C1 segment of cervical spinal cord (tissue), 14 donors: Measurements from ENCODE around the gene TRIM29.

Experiments
- DNase-seq, 14 donors: peaks; one replicate each; lab custom pipeline; 2025; lab: John Stamatoyannopoulos, UW

The TRIM29 gene

DNA sequence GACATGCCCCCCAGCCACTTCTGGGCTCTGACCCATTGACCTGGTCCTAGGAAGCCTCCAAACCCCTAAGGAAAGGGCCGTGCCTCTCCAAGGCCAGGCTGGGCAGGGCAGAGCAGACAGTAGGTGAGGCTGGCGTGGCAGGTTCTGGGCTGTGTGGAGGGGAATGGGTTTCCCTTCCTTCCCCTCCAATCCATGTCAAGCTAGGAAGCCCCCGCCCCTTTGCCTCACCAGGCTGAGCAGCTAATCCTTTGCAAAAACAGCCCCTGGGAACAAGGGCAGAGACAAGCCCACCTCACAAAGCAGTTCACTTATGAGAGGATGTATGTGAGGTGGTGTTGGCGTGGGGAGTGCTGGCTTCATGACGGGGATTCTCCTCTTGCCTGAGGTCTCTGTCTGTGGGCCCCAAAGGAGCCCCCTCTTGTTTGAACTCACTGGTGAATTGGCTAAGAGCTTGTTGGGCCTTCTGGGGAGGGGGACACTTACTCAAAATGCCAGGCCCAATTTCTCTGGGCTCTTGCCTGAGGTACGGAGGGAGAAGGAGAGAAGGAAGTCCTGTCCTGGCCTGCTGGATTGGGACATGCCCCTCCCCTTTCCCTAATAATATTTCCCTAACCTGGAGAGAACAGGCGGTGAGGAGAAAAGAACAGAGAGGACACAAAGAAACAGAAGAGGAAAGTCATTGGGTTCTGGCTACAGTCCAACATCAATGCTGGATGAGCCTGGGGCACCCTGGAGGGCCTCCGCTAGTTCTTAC lies 1.6 kb upstream of the TRIM29 start:
- DNase-seq = no peak

DNA sequence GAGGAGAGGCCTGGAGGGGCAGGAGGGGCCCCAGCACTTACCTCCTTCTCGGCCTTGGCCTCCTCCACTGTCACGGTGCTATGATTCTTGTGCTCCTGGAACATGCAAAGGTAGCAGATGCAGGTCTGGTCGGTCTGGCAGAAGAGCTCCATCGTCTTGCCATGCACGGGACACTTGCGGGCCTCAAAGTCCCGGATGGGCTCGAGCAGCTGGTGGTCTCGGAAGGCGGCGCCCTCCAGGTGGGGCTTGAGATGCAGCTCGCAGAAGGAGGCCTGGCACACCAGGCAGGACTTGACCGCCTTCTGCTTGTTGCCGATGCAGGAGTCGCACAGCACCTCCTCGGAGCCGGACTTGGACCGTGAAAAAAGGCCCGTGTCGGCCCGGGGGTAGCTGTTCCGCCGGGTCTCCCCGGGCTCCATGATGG lies 714 bp downstream of the TRIM29 start:
- no peak for DNase-seq

DNA sequence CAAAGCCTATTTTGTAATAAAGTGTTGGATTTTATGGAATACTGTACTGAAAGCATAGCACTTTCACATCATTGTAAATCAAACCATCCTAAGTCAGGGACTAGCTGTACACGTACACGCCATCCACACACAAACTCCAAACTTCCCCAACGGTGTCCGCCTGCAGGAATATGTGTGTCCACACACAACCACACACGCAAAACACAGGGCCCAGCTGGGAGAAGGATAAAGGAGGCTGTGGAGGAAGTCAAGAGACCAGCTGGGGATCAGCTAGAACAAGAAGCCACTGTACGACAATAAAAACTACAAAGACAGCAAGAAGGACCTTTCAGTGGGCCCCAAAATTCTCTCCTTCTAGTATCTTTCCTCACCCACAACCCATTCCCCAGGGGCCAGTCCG lies 1.6 kb downstream of the TRIM29 start:
- DNase-seq = no peak

DNA sequence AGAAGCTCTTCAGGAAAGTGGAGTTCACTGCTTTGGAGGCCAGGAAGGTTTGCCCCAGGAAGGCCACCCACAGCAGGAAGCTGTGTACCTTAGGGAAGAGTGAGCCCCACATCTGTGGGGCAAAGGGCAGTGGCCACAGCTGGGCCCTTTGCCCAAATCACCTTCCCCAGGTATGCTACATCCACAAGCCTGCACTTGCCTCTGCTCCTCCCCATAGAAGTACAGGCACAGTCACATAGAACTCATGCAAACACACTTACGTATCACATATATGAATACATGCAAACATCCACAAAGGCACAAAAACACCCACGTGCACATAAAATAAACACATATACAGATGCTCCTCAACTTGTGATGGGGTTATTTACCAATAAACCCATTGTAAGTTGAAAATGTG lies 2.1 kb downstream of the TRIM29 start:
- DNase-seq = no peak

DNA sequence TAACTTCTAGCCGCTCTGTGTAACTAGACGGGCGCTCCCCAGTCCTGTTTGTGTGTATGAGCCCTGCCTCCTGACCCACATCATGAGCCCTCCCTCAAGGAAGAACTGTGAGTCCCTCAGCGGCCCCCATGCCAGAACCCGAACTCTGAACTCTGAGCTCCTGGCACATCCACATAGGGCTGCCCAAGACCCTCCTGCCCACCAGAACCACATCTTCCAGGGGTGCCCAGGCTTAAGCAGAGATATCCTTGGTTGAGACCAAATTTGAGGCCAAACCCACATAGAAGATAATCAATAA lies 3.0 kb downstream of the TRIM29 start:
- DNase-seq = no peak

- no peak for DNase-seq
Measured at GRCh38 chr11:120134106-120134930, 3.6 kb downstream of the TRIM29 start.

GRCh38 chr11:120133216-120134105 lies 4.5 kb downstream of the TRIM29 start:
- no peak for DNase-seq

DNA sequence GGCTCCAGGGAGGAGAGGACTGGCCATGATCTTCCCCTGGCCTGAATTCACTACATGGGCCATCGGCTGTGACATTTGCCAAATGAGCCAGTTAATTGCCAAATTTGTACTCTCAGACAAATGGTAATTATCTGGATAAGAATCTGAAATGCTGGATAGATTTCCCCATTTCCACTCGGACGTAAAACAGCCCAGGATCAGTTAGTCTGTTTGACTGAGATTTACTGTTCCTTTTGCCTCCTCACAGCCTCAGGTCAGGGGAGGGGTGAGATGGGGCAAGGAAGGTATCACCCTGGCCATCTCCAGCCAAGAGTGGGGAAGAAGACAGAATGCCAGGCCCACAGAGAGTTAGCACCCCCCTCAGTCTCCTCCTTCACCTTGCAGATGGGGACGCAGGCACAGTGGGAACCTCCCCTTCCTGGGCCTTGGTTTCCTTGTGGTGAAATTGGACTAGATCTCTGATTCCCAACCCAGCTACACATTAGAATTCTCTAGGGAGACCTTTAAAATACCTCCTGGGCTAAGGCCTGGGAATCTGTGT lies 5.2 kb downstream of the TRIM29 start:
- DNase-seq = no peak

DNA sequence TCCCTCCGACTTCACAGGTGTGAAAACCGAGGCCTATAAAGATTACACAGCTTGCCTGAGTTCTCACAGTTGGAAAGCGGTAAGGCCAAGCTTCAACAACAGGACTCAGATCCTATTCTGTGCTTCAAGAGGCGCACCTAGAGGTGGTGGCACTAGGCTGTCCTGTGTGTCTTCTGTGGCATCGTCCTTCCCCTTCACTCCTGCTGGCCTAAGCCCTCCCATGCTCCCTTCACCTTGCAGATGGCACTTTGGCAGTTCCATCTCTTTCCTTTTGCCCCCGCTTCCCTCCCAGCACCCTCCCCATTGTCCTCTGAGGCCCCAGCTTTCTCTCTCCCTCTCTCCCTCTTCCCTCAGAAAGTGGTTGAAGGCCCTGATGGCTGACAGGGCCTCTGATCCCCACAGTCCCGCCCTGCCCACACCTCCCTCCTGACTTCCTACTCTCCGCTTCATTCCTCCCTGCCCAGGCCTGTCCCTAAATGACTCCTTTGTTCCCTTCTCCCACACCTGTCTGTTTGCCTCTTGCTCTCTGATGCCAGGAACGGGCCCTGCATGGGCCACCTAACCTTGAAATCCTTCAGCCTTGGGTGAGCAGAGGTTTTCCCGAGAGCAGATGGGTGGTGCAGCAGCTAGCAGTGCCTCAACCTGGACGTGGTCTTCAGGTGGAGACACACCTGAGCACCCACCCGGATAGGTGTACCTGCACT lies 5.8 kb downstream of the TRIM29 start:
- DNase-seq = no peak

GRCh38 chr11:120130991-120131760 lies 6.7 kb downstream of the TRIM29 start:
- DNase-seq = no peak

GRCh38 chr11:120130176-120130980 lies 7.5 kb downstream of the TRIM29 start:
- DNase-seq = no peak

- no peak for DNase-seq
Measured at GRCh38 chr11:120129570-120129969, 8.3 kb downstream of the TRIM29 start.

DNA sequence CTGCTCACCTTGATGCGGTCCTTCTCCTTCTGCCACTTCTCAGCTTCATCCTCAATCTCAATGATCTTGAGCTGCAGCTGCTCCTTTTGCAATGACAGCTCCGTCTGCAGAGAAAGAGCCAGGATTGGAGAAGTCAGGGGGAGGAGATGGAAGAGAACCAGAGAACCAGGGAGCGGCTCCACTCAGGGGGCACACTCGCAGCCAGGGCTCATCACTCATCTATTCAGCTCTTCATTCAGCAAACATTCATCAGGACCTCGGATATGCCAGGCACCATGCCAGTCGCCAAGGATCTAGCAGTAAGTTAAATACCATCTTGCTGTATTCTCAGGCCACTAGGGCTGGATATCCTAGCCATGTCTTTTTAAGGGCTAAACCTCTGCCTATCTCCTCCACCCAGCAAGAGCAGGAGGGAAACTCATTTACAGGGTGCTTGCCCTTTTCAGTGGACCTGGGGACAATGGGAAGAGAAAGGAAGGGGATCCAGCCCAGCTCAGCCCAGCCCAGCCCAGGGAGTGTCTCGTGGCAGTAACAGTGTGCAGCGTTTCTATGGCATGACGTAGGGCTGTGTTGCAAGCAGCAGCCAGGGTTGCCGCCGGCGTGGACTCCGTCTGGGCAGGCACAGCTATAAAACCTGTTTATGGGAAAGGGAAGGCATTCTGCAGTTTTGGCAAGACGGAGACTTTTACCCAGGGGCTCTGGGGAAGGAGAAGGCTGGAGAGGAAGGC lies 9.4 kb downstream of the TRIM29 start:
- peak in 9 of 14 donors; percentile 12 to 71 (median 45) for DNase-seq

GRCh38 chr11:120127236-120127635 lies 10.7 kb downstream of the TRIM29 start:
- no peak for DNase-seq

- DNase-seq = no peak
Measured at GRCh38 chr11:120126620-120127019, 11.3 kb downstream of the TRIM29 start.

DNA sequence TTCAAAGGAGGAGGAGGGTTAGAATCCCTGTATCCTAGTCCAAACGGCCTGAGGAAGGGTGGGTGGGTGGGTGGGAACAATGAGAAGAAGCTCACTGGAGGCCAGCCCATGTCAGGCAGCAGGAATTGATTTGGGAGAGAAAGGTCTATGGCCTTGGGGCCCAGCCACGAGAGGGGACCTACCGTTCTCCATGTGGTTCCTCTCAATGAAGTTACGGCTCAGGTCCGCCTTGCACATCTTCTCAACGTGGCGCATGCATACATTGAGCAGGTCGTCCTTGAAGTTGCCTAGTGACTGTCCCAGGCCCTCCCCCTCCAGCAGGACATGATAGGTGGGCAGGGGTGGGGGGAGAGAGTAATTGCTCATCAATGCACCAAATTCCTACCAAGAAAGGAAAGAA lies 12.4 kb downstream of the TRIM29 start:
- DNase-seq = no peak

DNA sequence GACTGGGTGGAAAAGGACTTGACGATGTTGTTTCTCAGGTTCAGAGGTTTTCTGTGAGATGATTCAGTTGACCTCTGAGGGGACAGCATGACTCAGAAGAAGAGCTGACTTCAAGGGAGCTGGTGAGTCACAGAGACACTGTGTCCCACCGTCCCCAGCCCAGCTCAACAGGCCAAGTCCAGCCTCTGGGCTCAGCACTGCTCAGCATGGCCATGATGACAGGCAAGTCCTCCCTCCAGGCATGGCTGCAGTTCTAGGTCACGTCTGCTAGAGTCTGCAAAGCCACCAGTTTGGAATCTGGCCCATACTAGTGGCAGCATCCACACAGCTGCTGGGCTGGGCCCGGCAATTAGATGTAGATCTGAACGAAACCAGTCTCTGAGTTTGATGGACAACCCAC lies 12.9 kb downstream of the TRIM29 start:
- peak in 1 of 14 donors; percentile 59 for DNase-seq

DNA sequence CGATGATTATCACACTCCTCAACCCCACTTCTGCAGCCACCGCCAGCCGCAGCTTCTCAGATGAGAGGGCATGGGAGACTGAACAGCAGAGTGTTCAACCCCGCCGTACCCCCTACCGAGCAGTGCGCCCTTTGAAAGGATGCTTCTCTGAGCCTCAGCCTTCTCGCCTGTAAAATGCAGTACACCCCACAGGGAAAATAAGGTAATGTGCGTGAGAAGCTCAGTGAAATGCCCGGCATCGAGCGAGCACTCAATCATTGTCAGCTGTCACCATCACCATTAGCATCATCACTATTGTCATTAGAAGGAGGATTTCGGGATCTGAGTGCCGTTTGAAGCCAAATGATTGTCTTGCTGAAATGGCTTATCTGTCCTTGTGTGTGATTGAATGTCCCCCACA lies 13.6 kb downstream of the TRIM29 start:
- DNase-seq = no peak

GRCh38 chr11:120123946-120124345 lies 14.0 kb downstream of the TRIM29 start:
- no peak for DNase-seq
